Astrocyte of the spinal cord (primary cell): ENCODE data around the gene EPHA10.

ENCODE experiments used
- DNase-seq: peaks from one replicate; pipeline ENCODE4 v3.0.0; 2011; ENCODE audit warnings: low read depth, low spot score
- H3K4me3 ChIP-seq: 2 replicates; pipeline ENCODE4 v1.5.1; 2011; ENCODE audit warnings: low read depth, mild to moderate bottlenecking, low read length, moderate library complexity
- in situ Hi-C: cut with HindIII; loops from 2 replicates; pipeline ENCODE4 v1.10.0; 2017; ENCODE audit warnings: low sequenced_read_pairs
- TF ChIP-seq, protein P1 (sequence below): IDR thresholded peaks from 2 replicates; pipeline ENCODE4 v1.5.1; 2012; ENCODE audit warnings: low read depth, mild to moderate bottlenecking, low read length, inconsistent platforms

The EPHA10 gene

DNA sequence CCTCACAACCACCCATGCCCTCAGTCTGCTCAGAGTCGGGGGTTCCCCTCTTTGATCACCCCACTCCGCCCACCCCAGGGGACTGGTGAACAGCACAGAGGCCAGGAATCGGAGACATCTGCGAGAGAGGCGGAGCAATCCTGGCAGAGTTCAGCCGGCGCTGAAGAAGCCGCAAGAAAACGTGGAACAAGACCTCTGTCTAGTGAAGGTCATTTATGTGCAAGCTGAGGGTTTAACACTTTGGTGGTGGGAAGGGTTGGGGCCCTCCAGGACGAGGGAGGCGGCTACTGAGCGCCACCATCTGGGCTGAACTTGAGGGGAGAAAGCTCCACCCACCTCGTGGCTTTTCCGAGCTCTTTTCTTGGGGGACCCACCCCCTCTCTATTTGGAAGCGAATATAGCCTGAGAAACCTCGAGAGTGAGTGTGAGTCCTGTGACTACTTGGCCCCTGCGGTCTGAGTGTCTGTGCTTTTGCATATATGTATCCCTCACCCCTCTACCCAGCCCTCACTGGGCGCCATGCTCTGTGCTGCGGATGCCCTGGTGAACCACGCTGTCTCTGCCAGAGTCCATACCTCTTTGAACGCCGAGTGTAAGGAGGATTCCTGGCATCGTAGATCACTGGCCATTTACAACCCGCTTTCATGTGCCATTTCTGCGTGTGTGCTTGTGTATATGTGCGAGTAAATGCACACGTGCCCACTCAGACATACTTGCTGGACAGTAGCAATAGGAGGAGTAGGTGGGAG, 1.2 kb upstream of the EPHA10 start:
- no peak overlapping the region for H3K4me3 ChIP-seq
- no peak for DNase-seq
- TF ChIP-seq, protein P1, sequence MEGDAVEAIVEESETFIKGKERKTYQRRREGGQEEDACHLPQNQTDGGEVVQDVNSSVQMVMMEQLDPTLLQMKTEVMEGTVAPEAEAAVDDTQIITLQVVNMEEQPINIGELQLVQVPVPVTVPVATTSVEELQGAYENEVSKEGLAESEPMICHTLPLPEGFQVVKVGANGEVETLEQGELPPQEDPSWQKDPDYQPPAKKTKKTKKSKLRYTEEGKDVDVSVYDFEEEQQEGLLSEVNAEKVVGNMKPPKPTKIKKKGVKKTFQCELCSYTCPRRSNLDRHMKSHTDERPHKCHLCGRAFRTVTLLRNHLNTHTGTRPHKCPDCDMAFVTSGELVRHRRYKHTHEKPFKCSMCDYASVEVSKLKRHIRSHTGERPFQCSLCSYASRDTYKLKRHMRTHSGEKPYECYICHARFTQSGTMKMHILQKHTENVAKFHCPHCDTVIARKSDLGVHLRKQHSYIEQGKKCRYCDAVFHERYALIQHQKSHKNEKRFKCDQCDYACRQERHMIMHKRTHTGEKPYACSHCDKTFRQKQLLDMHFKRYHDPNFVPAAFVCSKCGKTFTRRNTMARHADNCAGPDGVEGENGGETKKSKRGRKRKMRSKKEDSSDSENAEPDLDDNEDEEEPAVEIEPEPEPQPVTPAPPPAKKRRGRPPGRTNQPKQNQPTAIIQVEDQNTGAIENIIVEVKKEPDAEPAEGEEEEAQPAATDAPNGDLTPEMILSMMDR: no peak
- in situ Hi-C loops: no loop called here

DNA sequence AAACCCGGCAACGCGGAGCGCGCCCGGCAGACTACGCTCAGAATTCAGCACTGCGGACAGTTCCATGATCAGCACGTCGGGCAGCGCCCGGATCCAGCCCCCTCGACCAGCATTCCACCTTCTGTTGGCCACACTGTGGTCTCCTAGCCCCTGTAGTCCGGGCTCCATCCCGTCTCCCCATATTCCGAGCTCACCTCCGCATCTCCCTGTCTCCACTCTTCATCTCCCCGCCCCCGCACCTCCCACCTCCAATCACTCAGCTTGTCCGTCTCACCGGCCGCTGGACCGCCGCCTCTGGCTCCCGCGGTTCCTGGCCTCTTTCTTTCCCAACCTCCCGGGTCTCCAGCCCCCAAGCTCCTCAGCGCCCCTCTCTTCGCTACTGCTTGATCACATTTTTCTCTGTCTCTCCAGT, 500 bp downstream of the EPHA10 start:
- TF ChIP-seq, protein P1: no peak
- peak; percentile 24 for DNase-seq
- no peak overlapping the region for H3K4me3 ChIP-seq
- in situ Hi-C loops: no loop called here

DNA sequence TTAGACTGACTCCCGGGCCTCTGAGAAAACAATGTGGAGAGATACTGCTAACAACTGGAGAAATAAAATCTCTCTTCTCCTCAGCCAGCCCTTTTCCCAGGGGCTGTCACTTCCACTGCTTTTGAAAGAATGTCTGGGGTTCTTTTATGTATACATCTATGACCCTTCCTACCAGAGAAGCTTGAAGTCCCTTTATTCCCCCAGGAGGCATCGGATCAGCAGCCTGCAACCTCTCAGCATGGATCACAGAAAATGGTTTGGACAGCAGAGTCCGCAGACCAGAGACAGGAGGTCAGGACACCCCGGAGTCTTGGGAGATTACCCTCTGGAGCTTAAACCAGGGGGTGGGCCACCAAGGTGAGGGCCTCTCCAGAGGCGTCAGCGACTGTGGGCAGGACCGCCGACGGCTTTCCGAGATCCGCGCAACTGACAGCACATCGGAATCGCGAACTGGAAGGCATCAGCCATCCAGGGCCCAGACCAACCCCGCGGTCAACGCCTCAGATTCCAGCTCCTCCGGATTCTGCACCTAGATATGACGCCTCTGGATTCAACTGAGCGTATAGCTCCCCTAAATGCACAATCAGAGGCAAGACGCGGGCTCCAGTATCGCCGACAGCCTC, 1.0 kb downstream of the EPHA10 start:
- H3K4me3 ChIP-seq: no peak overlapping the region
- TF ChIP-seq, protein P1: no peak
- in situ Hi-C loops: no loop called here
- DNase-seq: no peak

DNA sequence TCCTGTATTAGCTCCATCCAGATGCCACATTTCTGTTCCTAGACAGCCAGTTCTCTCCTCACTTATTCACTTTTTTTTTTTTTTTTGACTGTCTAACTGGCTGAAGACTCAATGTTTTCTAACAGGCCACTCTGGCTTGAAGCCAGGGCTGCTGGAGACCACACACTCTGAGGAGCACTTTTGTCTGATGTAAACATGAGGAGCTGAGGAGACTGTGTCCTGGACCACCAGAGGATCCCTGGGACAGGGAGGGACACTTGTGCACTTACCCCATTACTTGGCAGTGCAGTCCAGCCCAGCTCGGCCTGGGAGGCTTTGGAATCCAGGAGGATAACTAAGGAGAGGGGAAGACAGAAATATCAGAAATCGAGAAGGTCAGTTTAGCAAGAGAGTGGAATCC, 2.4 kb downstream of the EPHA10 start:
- no peak for DNase-seq
- TF ChIP-seq, protein P1: no peak
- in situ Hi-C loops: no loop called here
- no peak overlapping the region for H3K4me3 ChIP-seq

DNA sequence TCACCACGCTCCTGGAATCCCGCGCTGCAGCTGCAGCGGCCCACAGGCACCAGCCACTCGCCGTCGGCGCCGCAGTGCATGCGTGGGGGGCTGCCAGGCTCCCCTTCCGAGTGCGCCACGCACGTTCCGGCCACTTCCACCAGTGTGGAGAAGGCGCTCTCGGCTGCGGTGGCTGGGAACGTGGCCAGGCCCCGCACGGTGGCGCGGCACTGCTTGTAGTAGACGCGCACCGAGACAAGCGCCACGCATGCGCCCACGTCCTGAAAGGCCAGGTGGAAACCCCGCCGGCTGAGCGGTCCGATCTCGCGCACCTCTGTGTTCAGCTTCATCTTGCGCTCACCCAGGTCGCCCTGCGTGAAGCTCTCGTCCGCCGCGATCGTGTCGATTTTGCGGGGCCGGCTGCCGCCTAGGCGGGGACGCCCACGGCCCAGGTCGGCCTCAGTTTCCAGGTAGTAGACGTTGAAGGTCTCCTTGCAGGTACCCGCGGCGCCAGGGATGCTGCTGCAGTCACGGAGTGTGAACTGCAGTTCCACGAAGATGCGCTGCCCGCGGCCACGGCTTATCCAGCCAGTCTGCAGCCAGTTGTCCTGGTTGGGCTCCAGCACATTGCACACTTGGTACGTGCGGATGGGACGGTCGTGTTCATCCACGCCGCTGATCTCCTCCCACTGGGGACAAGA, 3.4 kb downstream of the EPHA10 start:
- DNase-seq: no peak
- no peak overlapping the region for H3K4me3 ChIP-seq
- TF ChIP-seq, protein P1: no peak
- in situ Hi-C loops: no loop called here

- no peak for DNase-seq
- H3K4me3 ChIP-seq: no peak overlapping the region
- TF ChIP-seq, protein P1: no peak
- in situ Hi-C loops: no loop called here
These were observed 5.5 kb downstream of the EPHA10 start for GRCh38 chr1:37759451-37759850.
